ENCODE measurements around the gene CYGB.

Gene CYGB

GRCh38 chr17:76478730-76479514, 58.6 kb downstream of the CYGB start:
- DNase-seq (ENCODE audit: low read depth), result no peak

- DNase-seq (ENCODE audit: low read depth), result no peak
Observed at GRCh38 chr17:76478097-76478496, 59.4 kb downstream of the CYGB start.

- no peak for DNase-seq (ENCODE audit: low read depth)
Observed at GRCh38 chr17:76477576-76477975, 59.9 kb downstream of the CYGB start.

Measured in stimulated activated CD8-positive, alpha-beta memory T cell treated with anti-CD3 and anti-CD28 coated beads, Interleukin-15, amount 100 ng/mL, for 24 hours (primary cell).